ENCODE results near the gene SSTR5. TPM values are rescaled to one million over a fixed set of nuclear protein-coding genes. Genes with fewer than 3 reads are reported as not detected.

The SSTR5 gene
- total and polyA plus RNA-seq, 4 donors, result not detected

GRCh38 chr16:1102921-1103635 is 30.5 kb downstream of the SSTR5 start:
- TF ChIP-seq YY1 (IDR thresholded peaks at IDR 0.05), result no peak
- TF ChIP-seq ATF3 (IDR thresholded peaks at IDR 0.05), result no peak
- no peak for TF ChIP-seq REST (IDR thresholded peaks at IDR 0.05)
- no peak for TF ChIP-seq ZBTB33 (IDR thresholded peaks at IDR 0.05)
- no peak for TF ChIP-seq GABPA (IDR thresholded peaks at IDR 0.05 in 1 of 2, conservative IDR thresholded peaks at IDR 0.05 in 1 of 2)
- no peak for TF ChIP-seq MAX (IDR thresholded peaks at IDR 0.05)
- no peak for TF ChIP-seq HNF4G (IDR thresholded peaks at IDR 0.05)
- TF ChIP-seq FOXA2 (IDR thresholded peaks at IDR 0.05), result no peak
- no peak for TF ChIP-seq NR2F2 (IDR thresholded peaks at IDR 0.05)
- TF ChIP-seq RXRA (IDR thresholded peaks at IDR 0.05), result no peak
- no peak for TF ChIP-seq FOXA1 (IDR thresholded peaks at IDR 0.05)
- no peak for TF ChIP-seq EGR1 (IDR thresholded peaks at IDR 0.05; ENCODE audit: low read depth in 2 of 2)
- TF ChIP-seq SP1 (IDR thresholded peaks at IDR 0.05), result no peak
- TF ChIP-seq HNF4A (conservative IDR thresholded peaks at IDR 0.05), result no peak
- peak; percentile 75 for TF ChIP-seq CTCF (IDR thresholded peaks at IDR 0.05; ENCODE audit: low read depth, low read length, missing input control)
- no peak for TF ChIP-seq TAF1 (conservative IDR thresholded peaks at IDR 0.05)
- TF ChIP-seq RAD21 (IDR thresholded peaks at IDR 0.05), result peak in 1 of 2 donors; percentile 72
- Histone ChIP-seq H3K9me3 (ENCODE audit: control insufficient read depth in 4 of 4, low read length in 3 of 4) (no peaks in the 10 kb centered on the region), H3K4me1 (ENCODE audit: control insufficient read depth in 4 of 4, insufficient read depth in 4 of 4, low read length in 3 of 4) (peaks cover 0 to 5% (median under 1%) of the 10 kb centered on the region in 4 donors), H3K4me3 (ENCODE audit: low read depth in 1 of 3, low read length in 3 of 3) (no peak overlapping the region), H3K36me3 (ENCODE audit: control insufficient read depth in 4 of 4, insufficient read depth in 3 of 4, low read depth in 1 of 4, low read length in 3 of 4) (no peaks in the 10 kb centered on the region), H3K9ac (ENCODE audit: low read depth in 1 of 2, low read length in 2 of 2) (no peak overlapping the region), H3K27me3 (ENCODE audit: control insufficient read depth in 4 of 4, insufficient read depth in 4 of 4, low read length in 3 of 4) (peaks cover 0 to 6% (median 1%) of the 10 kb centered on the region in 4 donors), H3K27ac (ENCODE audit: low read depth in 1 of 2, low read length in 2 of 2) (no peak overlapping the region)
- 7% methylated on average over 61 of the region's 61 CpGs for WGBS
- peak; percentile 77 for DNase-seq (ENCODE audit: low spot score)

All from liver (tissue), 9 donors.